HTERT RPE-1 (cell line): ENCODE data around the gene ARMH3.

Experiments used
- in situ Hi-C: fragments of 300-500 bp; cut with MboI; formaldehyde crosslinking; loops from 4 replicates; pipeline ENCODE4 v1.14.3; 2020; ENCODE audit warnings: low sequenced_read_pairs

Gene ARMH3

GRCh38 chr10:101839416-101840063, 216.4 kb downstream of the ARMH3 start:
- in situ Hi-C loops: loop anchor here (25.0 kb wide), 1 partner anchor 173 kb away; no protein-coding TSS in a partner anchor

DNA sequence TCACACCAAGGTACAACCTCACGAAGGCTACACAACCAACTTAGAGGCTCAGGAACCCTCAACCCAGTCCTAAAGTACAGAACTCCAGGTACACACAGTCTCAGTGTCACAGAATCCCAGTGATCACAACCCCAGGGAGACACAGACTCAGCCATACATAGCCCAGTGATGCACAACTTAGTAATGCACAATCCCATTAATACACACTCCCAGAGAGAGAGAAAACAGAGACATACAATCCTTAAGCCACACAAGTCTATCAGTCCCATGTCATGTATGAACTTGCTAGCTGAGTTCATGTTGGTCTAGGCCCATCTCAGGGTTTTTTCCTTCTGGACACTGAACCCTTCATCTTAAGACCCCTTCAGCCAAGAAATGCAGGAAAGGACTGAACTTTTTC, 217.0 kb downstream of the ARMH3 start:
- in situ Hi-C loops: loop anchor here (25.0 kb wide), 1 partner anchor 173 kb away; no protein-coding TSS in a partner anchor

DNA sequence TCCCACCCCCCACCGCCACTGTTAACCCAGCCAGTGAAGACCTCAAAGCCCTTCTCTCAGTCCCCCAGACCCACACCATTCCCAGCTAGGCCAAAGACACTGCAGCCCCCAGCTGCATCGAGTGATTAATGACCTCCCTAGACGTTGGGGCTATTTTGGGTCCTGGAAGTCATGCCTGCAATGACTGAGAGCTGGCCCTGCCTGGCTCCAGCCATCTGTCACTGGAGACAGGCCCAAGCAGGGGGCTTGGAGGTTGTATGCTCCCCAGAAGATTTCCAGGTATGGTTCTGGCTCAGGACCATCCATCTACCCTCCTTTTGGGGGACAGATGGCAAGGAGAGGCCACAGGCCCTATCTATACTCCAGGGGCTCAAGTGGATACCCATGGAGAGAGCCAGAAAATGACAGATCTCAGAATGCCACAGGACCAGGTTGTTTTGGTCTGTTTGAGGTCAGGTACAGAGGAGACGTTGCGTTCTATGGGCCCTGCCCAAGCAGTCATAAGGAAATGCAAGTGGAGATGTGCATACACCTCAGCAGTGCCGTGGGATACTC, 217.5 kb downstream of the ARMH3 start:
- in situ Hi-C loops: loop anchor here (25.0 kb wide), 1 partner anchor 174 kb away; no protein-coding TSS in a partner anchor

- in situ Hi-C loops: loop anchor here (25.0 kb wide), 1 partner anchor 175 kb away; no protein-coding TSS in a partner anchor
Measured at GRCh38 chr10:101837748-101838147, 218.2 kb downstream of the ARMH3 start.

GRCh38 chr10:101835362-101835761, 220.6 kb downstream of the ARMH3 start:
- in situ Hi-C loops: loop anchor here (25.0 kb wide), 1 partner anchor 177 kb away; no protein-coding TSS in a partner anchor

- in situ Hi-C loops: loop anchor here (25.0 kb wide), 1 partner anchor 178 kb away; no protein-coding TSS in a partner anchor
Measured at GRCh38 chr10:101834341-101834740, 221.6 kb downstream of the ARMH3 start.

DNA sequence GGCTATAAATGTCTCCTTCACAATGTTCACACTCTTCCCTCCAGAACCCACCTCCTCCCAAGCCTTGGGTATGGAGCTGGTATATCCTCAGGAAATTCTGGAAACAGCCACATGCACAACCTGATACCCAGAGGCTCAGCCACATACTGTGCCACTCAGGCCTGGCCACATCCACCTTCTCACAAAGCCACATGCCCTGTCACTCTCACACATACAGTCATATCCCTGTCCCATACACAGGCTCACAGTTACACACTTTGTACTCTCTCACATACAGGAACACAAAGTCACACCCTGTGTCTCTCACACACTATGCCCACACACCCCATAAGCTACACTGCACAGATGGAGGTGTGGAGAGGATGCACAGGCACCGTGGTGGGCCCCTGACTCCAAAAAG, 222.5 kb downstream of the ARMH3 start:
- in situ Hi-C loops: loop anchor here (25.0 kb wide), 1 partner anchor 179 kb away; no protein-coding TSS in a partner anchor

- in situ Hi-C loops: loop anchor here (25.0 kb wide), 1 partner anchor 180 kb away; no protein-coding TSS in a partner anchor
Measured at GRCh38 chr10:101832325-101832771, 223.6 kb downstream of the ARMH3 start.

GRCh38 chr10:101831169-101831811, 224.7 kb downstream of the ARMH3 start:
- in situ Hi-C loops: loop anchor here (25.0 kb wide), 1 partner anchor 181 kb away; no protein-coding TSS in a partner anchor

- in situ Hi-C loops: loop anchor here (25.0 kb wide), 1 partner anchor 182 kb away; no protein-coding TSS in a partner anchor
Measured at GRCh38 chr10:101830322-101831168, 225.4 kb downstream of the ARMH3 start.

- in situ Hi-C loops: loop anchor here (25.0 kb wide), 1 partner anchor 183 kb away; no protein-coding TSS in a partner anchor
Measured at GRCh38 chr10:101829561-101830315, 226.2 kb downstream of the ARMH3 start.

DNA sequence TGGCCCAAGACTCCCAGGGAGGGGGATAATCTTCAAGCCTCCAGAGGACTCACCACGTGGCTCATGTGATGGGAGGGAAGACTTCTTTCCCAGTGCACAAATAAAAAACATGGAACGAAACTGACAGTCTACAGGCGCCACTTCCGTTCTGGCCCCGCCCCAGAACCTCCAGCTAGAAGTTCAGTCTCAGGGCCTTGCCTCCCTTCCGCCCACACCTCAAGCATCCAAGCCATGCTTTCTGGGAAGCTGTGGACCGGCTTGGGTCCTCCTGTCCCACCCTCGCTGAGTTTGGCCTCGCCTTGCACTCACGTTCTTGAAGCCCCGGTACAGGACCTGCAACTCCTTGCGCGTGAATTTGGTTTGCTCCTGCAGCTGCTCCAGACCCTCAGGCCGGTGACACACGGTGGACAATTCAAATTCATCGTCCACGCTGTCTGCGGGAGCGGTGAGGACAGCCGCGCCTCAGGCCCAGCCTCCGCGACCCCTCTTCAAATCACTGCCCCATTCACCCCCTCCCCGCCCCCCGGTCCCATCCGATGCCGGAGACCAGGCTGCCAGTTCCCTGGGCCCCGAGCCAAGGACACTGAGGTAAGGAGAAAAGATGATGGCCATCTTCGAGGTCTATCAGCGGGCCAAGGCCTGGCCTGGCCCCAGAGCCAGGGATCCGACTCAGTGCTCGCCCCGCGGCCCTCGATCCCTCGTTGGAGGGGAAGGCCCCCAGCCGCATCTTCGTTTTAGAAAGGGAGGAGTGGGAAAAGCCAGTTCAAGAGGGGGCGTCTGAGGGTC, 227.0 kb downstream of the ARMH3 start:
- in situ Hi-C loops: loop anchor here (25.0 kb wide), 1 partner anchor 183 kb away; no protein-coding TSS in a partner anchor

- in situ Hi-C loops: loop anchor here (25.0 kb wide), 1 partner anchor 184 kb away; no protein-coding TSS in a partner anchor
Measured at GRCh38 chr10:101827919-101828600, 227.9 kb downstream of the ARMH3 start.

- in situ Hi-C loops: loop anchor here (25.0 kb wide), 1 partner anchor 185 kb away; no protein-coding TSS in a partner anchor
Measured at GRCh38 chr10:101826852-101827434, 229.0 kb downstream of the ARMH3 start.

- in situ Hi-C loops: loop anchor here (25.0 kb wide), 1 partner anchor 188 kb away; no protein-coding TSS in a partner anchor
Measured at GRCh38 chr10:101824736-101825135, 231.2 kb downstream of the ARMH3 start.

DNA sequence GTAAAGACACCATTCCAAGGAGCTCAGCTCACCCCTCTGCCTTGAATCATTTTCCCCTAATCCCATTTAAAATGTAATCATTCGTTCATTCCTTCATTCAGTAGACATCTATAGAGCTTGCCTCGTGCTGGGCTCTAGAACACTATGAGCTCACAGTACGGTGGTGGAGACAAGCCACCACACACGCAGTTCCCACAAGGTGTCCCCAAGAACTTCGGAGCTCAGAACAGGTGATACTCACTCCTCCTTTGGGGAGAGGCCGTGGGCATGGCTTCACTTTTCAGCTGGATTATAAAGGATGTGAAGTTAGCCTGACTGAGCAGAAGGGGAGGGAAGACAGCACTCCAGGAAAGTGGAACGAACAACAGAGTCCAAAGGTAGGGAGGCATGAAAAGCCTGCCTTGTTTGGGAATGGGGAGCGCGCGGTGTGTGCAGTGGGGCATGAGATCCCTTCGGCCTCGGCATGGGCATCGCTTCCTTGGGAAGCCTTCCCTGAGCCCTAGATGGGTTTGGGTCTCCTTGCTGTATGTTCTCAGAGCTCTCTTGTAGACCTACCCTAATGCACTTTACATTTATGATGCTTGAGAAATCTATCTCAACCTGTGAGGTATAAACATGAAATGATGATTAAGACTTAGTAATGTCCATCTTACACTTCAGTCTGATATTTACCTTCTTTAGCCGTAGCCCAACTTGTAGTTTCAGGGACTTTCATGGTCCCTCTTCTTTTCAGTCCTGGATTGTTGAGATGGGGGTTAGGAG, 236.9 kb downstream of the ARMH3 start:
- in situ Hi-C loops: no loop called here
